Endothelial cell of umbilical vein (primary cell): ENCODE data around the gene RAD52. TPM values are rescaled to one million over a fixed set of nuclear protein-coding genes. Genes with fewer than 3 reads are reported as not detected.

ENCODE experiments used
- BruUV-seq: library from RNA; stranded (reverse); fragments of 400-500 nt; replicated peaks from 2 replicates; lab custom pipeline; 2021; lab: Mats Ljungman, UMichigan
- CTCF ChIA-PET: fragments of 300-600, 350-600 bp; sonication (Branson Sonifier 250); formaldehyde crosslinking; loops from one replicate; lab custom pipeline; 2021; ENCODE audit warnings: antibody characterized with exemption, inconsistent platforms; lab: Charles Lee
- POLR2A ChIA-PET: fragments of 300-600, 350-600 bp; sonication (Branson Sonifier 250); formaldehyde crosslinking; loops from one replicate; lab custom pipeline; 2021; ENCODE audit warnings: antibody characterized with exemption, inconsistent platforms; lab: Charles Lee
- DNase-seq: peaks from one replicate; pipeline ENCODE4 v3.0.0-alpha.2; 2011; ENCODE audit warnings: low read depth, low spot score
- FAIRE-seq: peaks from 2 replicates; lab custom pipeline; 2011; peaks lifted over from hg19 to GRCh38; lab: Jason Lieb, UNC
- H2AFZ ChIP-seq: 2 replicates; pipeline ENCODE4 v1.6.0; 2012; ENCODE audit warnings: low read depth, low read length, control low read depth, inconsistent platforms
- H3K27ac ChIP-seq: 2 replicates; pipeline ENCODE4 v1.5.1; 2011; ENCODE audit warnings: low read depth, mild to moderate bottlenecking, control low read depth, low read length, moderate library complexity; ENCODE audit not compliant: insufficient read depth
- H3K27me3 ChIP-seq, 2 experiments: 2 replicates each; pipeline versions ENCODE4 v1.6.0 to v1.6.1; 2011; ENCODE audit warnings: low read length in 2 of 2, mixed read lengths in 1 of 2; ENCODE audit not compliant: control insufficient read depth in 2 of 2, insufficient read depth in 2 of 2
- H3K36me3 ChIP-seq, 2 experiments: 2 replicates in 1 of 2; 3 replicates in 1 of 2; pipeline ENCODE4 v1.5.1; 2011; ENCODE audit warnings: low read length in 2 of 2, mild to moderate bottlenecking in 1 of 2, moderate library complexity in 1 of 2; ENCODE audit not compliant: control insufficient read depth in 2 of 2, insufficient read depth in 2 of 2; ENCODE audit errors: extremely low read depth in 1 of 2
- H3K4me1 ChIP-seq: 3 replicates; pipeline ENCODE4 v1.5.1; 2011; ENCODE audit warnings: mild to moderate bottlenecking, low read length; ENCODE audit not compliant: control insufficient read depth, insufficient read depth; ENCODE audit errors: extremely low read depth
- H3K4me2 ChIP-seq: 2 replicates; pipeline ENCODE4 v1.6.1; 2011; ENCODE audit warnings: low read length, control low read depth, mixed read lengths; ENCODE audit not compliant: insufficient read depth
- H3K4me3 ChIP-seq, 3 experiments: fragments of 200-600 bp in 1 of 3; sonication (generic), shearing (Covaris generic) in 1 of 3; replicated peaks in 1 of 3; 2 replicates each; pipeline ENCODE4 v1.5.1; 2011 to 2016; ENCODE audit warnings: control low read depth in 3 of 3, low read length in 3 of 3, mild to moderate bottlenecking in 2 of 3, inconsistent platforms in 1 of 3, low read depth in 1 of 3, moderate library complexity in 1 of 3; ENCODE audit not compliant: insufficient read depth in 1 of 3
- H3K79me2 ChIP-seq: 2 replicates; pipeline ENCODE4 v1.6.0; 2012; ENCODE audit warnings: low read length, inconsistent platforms; ENCODE audit not compliant: control insufficient read depth, insufficient read depth
- H3K9ac ChIP-seq: replicated peaks from 2 replicates; pipeline ENCODE3; 2011; ENCODE audit warnings: low read length, control low read depth; ENCODE audit not compliant: insufficient read depth; ENCODE audit errors: extremely low read depth
- H3K9me1 ChIP-seq: replicated peaks from 3 replicates; pipeline ENCODE4 v1.6.0; 2011; ENCODE audit warnings: mild to moderate bottlenecking, low read length; ENCODE audit not compliant: control insufficient read depth, insufficient read depth; ENCODE audit errors: extremely low read depth
- H3K9me3 ChIP-seq: replicated peaks from 2 replicates; pipeline ENCODE4 v1.5.1; 2012; ENCODE audit warnings: low read length, inconsistent platforms; ENCODE audit not compliant: control insufficient read depth, insufficient read depth
- H4K20me1 ChIP-seq: replicated peaks from 2 replicates; pipeline ENCODE3; 2011; ENCODE audit warnings: mild to moderate bottlenecking, low read length; ENCODE audit not compliant: control insufficient read depth, insufficient read depth; ENCODE audit errors: extremely low read depth
- CTCF ChIP-seq, 2 donors: IDR thresholded peaks; 1 replicate in 1 of 2; 2 replicates in 1 of 2; pipeline ENCODE4 v1.5.1; 2011; ENCODE audit warnings: low read length in 2 of 2, mild to moderate bottlenecking in 2 of 2, moderate library complexity in 2 of 2, control low read depth in 1 of 2, inconsistent platforms in 1 of 2, low read depth in 1 of 2; ENCODE audit not compliant: insufficient read depth in 1 of 2; ENCODE audit errors: extremely low read depth in 1 of 2
- EZH2 ChIP-seq: IDR thresholded peaks from 2 replicates; pipeline ENCODE4 v1.6.1; 2012; ENCODE audit warnings: borderline replicate concordance, low read depth, mild to moderate bottlenecking, moderate library complexity, low read length, inconsistent platforms; ENCODE audit not compliant: severe bottlenecking
- FOS ChIP-seq: IDR thresholded peaks from 2 replicates; pipeline ENCODE4 v1.6.1; 2011; ENCODE audit warnings: mild to moderate bottlenecking, low read length, moderate library complexity, borderline replicate concordance; ENCODE audit not compliant: insufficient read depth
- GATA2 ChIP-seq: IDR thresholded peaks from 2 replicates; pipeline ENCODE4 v1.7.0; 2011; ENCODE audit warnings: low read depth, mild to moderate bottlenecking, moderate library complexity, mixed read lengths, low read length; ENCODE audit not compliant: insufficient read length, insufficient read depth
- JUN ChIP-seq: IDR thresholded peaks from 2 replicates; pipeline ENCODE4 v1.6.1; 2011; ENCODE audit warnings: borderline replicate concordance, low read depth; ENCODE audit not compliant: insufficient read length, insufficient read depth
- MAX ChIP-seq: IDR thresholded peaks from 2 replicates; pipeline ENCODE4 v1.6.1; 2011; ENCODE audit not compliant: insufficient read depth, insufficient read length
- MYC ChIP-seq: IDR thresholded peaks from one replicate; pipeline ENCODE4 v1.6.1; 2011; ENCODE audit warnings: mild to moderate bottlenecking, low read depth, low read length
- POLR2A ChIP-seq: IDR thresholded peaks from 2 replicates; pipeline ENCODE4 v1.6.1; 2012; ENCODE audit warnings: low read depth, mild to moderate bottlenecking, control low read depth, low read length
- POLR2AphosphoS5 ChIP-seq: IDR thresholded peaks from 2 replicates; pipeline ENCODE4 v1.6.1; 2012; ENCODE audit warnings: low read depth, mild to moderate bottlenecking, control low read depth, low read length, moderate library complexity; ENCODE audit not compliant: insufficient read depth
- dilution Hi-C: fragments of 300-500 bp; cut with MboI; formaldehyde crosslinking; loops from one replicate; pipeline ENCODE4 v1.15.0; 2019; ENCODE audit warnings: low sequenced_read_pairs; ENCODE audit not compliant: extremely low pct_ligation_motif_present
- intact Hi-C: fragments of 100-400 bp; cut with micrococcal nuclease; formaldehyde crosslinking; loops from one replicate; pipeline ENCODE4 v1.10.0; 2022
- polyA plus RNA-seq, 4 experiments: library from polyadenylated mRNA; depleted of rRNA in 3 of 4; stranded (reverse) in 3 of 4; unstranded in 1 of 4; fragments of >200 nt; gene quantifications; 2 replicates each; pipeline versions ENCODE4 v1.2.1 to v1.2.3, GENCODE V29; 2011 to 2012; ENCODE audit warnings: missing spikeins in 1 of 4
- total RNA-seq: library from RNA; stranded (reverse); gene quantifications from 2 replicates; pipeline ENCODE4 v1.2.3, GENCODE V29; 2021

RAD52 gene
- total and polyA plus RNA-seq, 2 donors (not counting 3 experiments of a cell fraction or from before 2014, with no cell fraction given), result 9.4 to 16.1 TPM

GRCh38 chr12:884746-885414, 64.6 kb downstream of the RAD52 start:
- H2AFZ ChIP-seq, result no peak overlapping the region
- no peaks in the 10 kb centered on the region for H3K27me3 ChIP-seq
- ChIA-PET POLR2A (no interaction called here), CTCF (interaction anchor here (1.0 to 2.1 kb wide), 3 partner anchors 64 to 208 kb away, joined by 3 to 7 read pairs (median 4); partner anchors contain the start of gene RAD52)
- no peaks in the 10 kb centered on the region for H3K4me1 ChIP-seq
- BruUV-seq, result TSS peak; percentile 59
- no peak overlapping the region for H3K9ac ChIP-seq
- no peak for FAIRE-seq
- intact Hi-C loops, result no loop called here
- TF ChIP-seq POLR2A, result no peak
- no peak for TF ChIP-seq JUN
- no peak for TF ChIP-seq POLR2AphosphoS5
- no peak for TF ChIP-seq MAX
- no peak for TF ChIP-seq CTCF (IDR thresholded peaks at IDR 0.05; ENCODE audit: extremely low read depth in 1 of 2, insufficient read depth in 1 of 2, low read depth in 1 of 2, low read length in 2 of 2)
- TF ChIP-seq GATA2, result no peak
- no peak for TF ChIP-seq EZH2
- no peak for TF ChIP-seq MYC
- no peak for TF ChIP-seq FOS
- dilution Hi-C loops, result no loop called here
- no peaks in the 10 kb centered on the region for H3K9me3 ChIP-seq
- H3K4me2 ChIP-seq, result no peak overlapping the region
- no peak overlapping the region for H3K4me3 ChIP-seq
- no peak overlapping the region for H3K27ac ChIP-seq
- DNase-seq, result no peak
- H3K79me2 ChIP-seq, result no peaks in the 10 kb centered on the region
- H4K20me1 ChIP-seq, result no peaks in the 10 kb centered on the region
- no peaks in the 10 kb centered on the region for H3K9me1 ChIP-seq
- peaks cover 39 to 56% of the 10 kb centered on the region in 2 experiments for H3K36me3 ChIP-seq
